ENCODE measurements around the gene NCSTN.

DNA sequence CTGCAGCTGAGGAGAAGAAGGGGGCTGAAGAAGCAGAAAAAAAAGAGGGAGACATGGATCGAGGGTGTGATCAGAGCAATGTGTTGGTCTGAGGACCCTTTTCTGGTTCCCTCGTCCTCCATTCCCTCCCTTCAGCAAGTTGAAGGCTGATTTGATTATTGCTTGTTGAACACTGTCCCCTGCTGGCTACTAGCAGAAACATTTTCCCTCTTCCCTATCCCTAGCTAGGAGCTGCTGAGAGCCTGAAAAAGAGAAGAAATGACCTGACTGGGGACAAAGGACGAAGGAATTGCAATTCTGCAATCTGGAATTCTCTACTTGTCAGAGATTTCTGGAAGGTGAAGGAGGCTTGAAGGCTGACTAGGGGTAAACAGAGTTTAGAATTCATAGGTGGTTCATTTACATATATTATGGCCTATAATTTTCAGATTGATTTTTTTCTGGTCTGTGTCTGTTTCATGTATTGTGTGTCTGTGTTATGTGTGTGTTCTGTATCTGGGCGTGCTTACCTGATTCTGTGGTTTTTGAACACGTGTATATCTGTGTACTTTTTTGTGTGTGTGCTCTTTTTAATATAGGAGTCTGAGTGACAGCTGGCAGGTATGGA lies 33.4 kb downstream of the NCSTN start:
- TF ChIP-seq ZZZ3 (IDR thresholded peaks at IDR 0.05) (no peak), ZNF24 (IDR thresholded peaks at IDR 0.05) (no peak), PRPF4 (IDR thresholded peaks at IDR 0.05; ENCODE audit: insufficient read depth, low read depth, low read length, poor library complexity, severe bottlenecking) (no peak), NR3C1 (CRISPR knock-in tag; IDR thresholded peaks at IDR 0.05) (no peak), JUND (IDR thresholded peaks at IDR 0.05; ENCODE audit: borderline replicate concordance, low read depth, low read length) (no peak), JUND (tag; IDR thresholded peaks at IDR 0.05; ENCODE audit: borderline replicate concordance, low read depth, low read length) (no peak), NFRKB (IDR thresholded peaks at IDR 0.05; ENCODE audit: low read depth) (no peak), OTX1 (CRISPR knock-in tag; IDR thresholded peaks at IDR 0.05) (no peak)
- TF ChIP-seq, protein P1, sequence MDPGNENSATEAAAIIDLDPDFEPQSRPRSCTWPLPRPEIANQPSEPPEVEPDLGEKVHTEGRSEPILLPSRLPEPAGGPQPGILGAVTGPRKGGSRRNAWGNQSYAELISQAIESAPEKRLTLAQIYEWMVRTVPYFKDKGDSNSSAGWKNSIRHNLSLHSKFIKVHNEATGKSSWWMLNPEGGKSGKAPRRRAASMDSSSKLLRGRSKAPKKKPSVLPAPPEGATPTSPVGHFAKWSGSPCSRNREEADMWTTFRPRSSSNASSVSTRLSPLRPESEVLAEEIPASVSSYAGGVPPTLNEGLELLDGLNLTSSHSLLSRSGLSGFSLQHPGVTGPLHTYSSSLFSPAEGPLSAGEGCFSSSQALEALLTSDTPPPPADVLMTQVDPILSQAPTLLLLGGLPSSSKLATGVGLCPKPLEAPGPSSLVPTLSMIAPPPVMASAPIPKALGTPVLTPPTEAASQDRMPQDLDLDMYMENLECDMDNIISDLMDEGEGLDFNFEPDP (CRISPR knock-in tag; IDR thresholded peaks at IDR 0.05): no peak
- TF ChIP-seq, protein P2, sequence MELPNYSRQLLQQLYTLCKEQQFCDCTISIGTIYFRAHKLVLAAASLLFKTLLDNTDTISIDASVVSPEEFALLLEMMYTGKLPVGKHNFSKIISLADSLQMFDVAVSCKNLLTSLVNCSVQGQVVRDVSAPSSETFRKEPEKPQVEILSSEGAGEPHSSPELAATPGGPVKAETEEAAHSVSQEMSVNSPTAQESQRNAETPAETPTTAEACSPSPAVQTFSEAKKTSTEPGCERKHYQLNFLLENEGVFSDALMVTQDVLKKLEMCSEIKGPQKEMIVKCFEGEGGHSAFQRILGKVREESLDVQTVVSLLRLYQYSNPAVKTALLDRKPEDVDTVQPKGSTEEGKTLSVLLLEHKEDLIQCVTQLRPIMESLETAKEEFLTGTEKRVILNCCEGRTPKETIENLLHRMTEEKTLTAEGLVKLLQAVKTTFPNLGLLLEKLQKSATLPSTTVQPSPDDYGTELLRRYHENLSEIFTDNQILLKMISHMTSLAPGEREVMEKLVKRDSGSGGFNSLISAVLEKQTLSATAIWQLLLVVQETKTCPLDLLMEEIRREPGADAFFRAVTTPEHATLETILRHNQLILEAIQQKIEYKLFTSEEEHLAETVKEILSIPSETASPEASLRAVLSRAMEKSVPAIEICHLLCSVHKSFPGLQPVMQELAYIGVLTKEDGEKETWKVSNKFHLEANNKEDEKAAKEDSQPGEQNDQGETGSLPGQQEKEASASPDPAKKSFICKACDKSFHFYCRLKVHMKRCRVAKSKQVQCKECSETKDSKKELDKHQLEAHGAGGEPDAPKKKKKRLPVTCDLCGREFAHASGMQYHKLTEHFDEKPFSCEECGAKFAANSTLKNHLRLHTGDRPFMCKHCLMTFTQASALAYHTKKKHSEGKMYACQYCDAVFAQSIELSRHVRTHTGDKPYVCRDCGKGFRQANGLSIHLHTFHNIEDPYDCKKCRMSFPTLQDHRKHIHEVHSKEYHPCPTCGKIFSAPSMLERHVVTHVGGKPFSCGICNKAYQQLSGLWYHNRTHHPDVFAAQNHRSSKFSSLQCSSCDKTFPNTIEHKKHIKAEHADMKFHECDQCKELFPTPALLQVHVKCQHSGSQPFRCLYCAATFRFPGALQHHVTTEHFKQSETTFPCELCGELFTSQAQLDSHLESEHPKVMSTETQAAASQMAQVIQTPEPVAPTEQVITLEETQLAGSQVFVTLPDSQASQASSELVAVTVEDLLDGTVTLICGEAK (IDR thresholded peaks at IDR 0.05): no peak
- TF ChIP-seq, protein P2 (CRISPR knock-in tag; IDR thresholded peaks at IDR 0.05): no peak
- TF ChIP-seq, protein P3, sequence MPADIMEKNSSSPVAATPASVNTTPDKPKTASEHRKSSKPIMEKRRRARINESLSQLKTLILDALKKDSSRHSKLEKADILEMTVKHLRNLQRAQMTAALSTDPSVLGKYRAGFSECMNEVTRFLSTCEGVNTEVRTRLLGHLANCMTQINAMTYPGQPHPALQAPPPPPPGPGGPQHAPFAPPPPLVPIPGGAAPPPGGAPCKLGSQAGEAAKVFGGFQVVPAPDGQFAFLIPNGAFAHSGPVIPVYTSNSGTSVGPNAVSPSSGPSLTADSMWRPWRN (IDR thresholded peaks at IDR 0.05; ENCODE audit: low read depth): no peak
